OCI-LY7 (cell line): ENCODE measurements around the gene IGFL4. TPM values are rescaled to one million over a fixed set of nuclear protein-coding genes. Genes with fewer than 3 reads are reported as not detected.

Experiments used
- BruUV-seq: library from RNA; stranded (reverse); fragments of 400-500 nt; replicated peaks from 2 replicates; lab custom pipeline; 2021; lab: Mats Ljungman, UMichigan
- CTCF ChIA-PET: fragments of 300-600 bp; sonication (Branson Sonifier 250); formaldehyde crosslinking; loops from one replicate; lab custom pipeline; 2022; ENCODE audit warnings: antibody characterized with exemption; ENCODE audit not compliant: unreplicated experiment; lab: Charles Lee
- POLR2A ChIA-PET: fragments of 300-600 bp; sonication (Branson Sonifier 250); formaldehyde crosslinking; loops from one replicate; lab custom pipeline; 2022; ENCODE audit warnings: antibody characterized with exemption; lab: Charles Lee
- DNase-seq: peaks from one replicate; pipeline ENCODE4 v3.0.0-alpha.2; 2015; ENCODE audit warnings: low spot score
- H2AFZ ChIP-seq: fragments of 200-600 bp; sonication (generic), shearing (Covaris generic); 2 replicates; pipeline ENCODE4 v1.6.1; 2014; ENCODE audit warnings: mild to moderate bottlenecking, antibody characterized with exemption, low read length, moderate library complexity
- H3K27ac ChIP-seq: fragments of 200-600 bp; sonication (generic); 2 replicates; pipeline ENCODE4 v1.5.1; 2014; ENCODE audit warnings: mixed run types, low read depth, mild to moderate bottlenecking, moderate library complexity, low read length, inconsistent platforms; ENCODE audit not compliant: poor library complexity, severe bottlenecking
- H3K36me3 ChIP-seq: fragments of 200-600 bp; sonication (generic); 2 replicates; pipeline ENCODE4 v1.6.1; 2014; ENCODE audit warnings: mild to moderate bottlenecking, antibody characterized with exemption, low read length, moderate library complexity, mixed read lengths; ENCODE audit not compliant: insufficient read depth
- H3K4me1 ChIP-seq: fragments of 200-600 bp; sonication (generic); 2 replicates; pipeline ENCODE4 v1.5.1; 2014; ENCODE audit warnings: mild to moderate bottlenecking, low read length; ENCODE audit not compliant: insufficient read depth, poor library complexity, severe bottlenecking
- H3K4me2 ChIP-seq: fragments of 200-600 bp; sonication (generic); 2 replicates; pipeline ENCODE4 v1.6.1; 2014; ENCODE audit warnings: mild to moderate bottlenecking, low read length
- H3K4me3 ChIP-seq: fragments of 200-600 bp; sonication (generic); 2 replicates; pipeline ENCODE4 v1.5.1; 2014; ENCODE audit warnings: mild to moderate bottlenecking, low read depth, low read length; ENCODE audit not compliant: poor library complexity, severe bottlenecking
- H3K79me2 ChIP-seq: fragments of 200-600 bp; sonication (generic); 2 replicates; pipeline ENCODE4 v1.6.1; 2016; ENCODE audit warnings: low read depth, mild to moderate bottlenecking, low read length, moderate library complexity, mixed read lengths; ENCODE audit not compliant: insufficient read depth
- H3K9me2 ChIP-seq: fragments of 200-600 bp; sonication (generic); 2 replicates; pipeline ENCODE4 v1.6.1; 2016; ENCODE audit warnings: mild to moderate bottlenecking, low read length, mixed read lengths; ENCODE audit not compliant: insufficient read depth
- H3K9me3 ChIP-seq: fragments of 200-600 bp; sonication (generic); 2 replicates; pipeline ENCODE4 v1.6.1; 2014; ENCODE audit warnings: mild to moderate bottlenecking, mixed run types, low read length, mixed read lengths
- H4K20me1 ChIP-seq: fragments of 200-600 bp; sonication (generic); 2 replicates; pipeline ENCODE4 v1.6.1; 2014; ENCODE audit warnings: mild to moderate bottlenecking, antibody characterized with exemption, low read length, moderate library complexity, mixed read lengths; ENCODE audit not compliant: insufficient read depth
- CTCF ChIP-seq: fragments of 200-600 bp; sonication (generic); conservative IDR thresholded peaks from 2 replicates; pipeline ENCODE4 v1.5.1; 2014; ENCODE audit warnings: mild to moderate bottlenecking, antibody characterized with exemption, low read length, moderate library complexity, mixed read lengths
- EZH2phosphoT487 ChIP-seq: fragments of 200-600 bp; sonication (generic); IDR thresholded peaks from 2 replicates; pipeline ENCODE4 v1.6.1; 2018; ENCODE audit warnings: low read depth, borderline replicate concordance, mild to moderate bottlenecking, mixed run types, antibody characterized with exemption, low read length, moderate library complexity, mixed read lengths
- intact Hi-C: fragments of 100-400 bp; cut with micrococcal nuclease; formaldehyde crosslinking; loops from one replicate; pipeline ENCODE4 v1.10.0; 2022; ENCODE audit not compliant: unreplicated experiment
- total RNA-seq, 2 experiments: library from RNA; depleted of rRNA in 1 of 2; stranded (reverse); fragments of >200 nt in 1 of 2; shearing (Covaris generic) in 1 of 2; gene quantifications; 2 replicates each; pipeline ENCODE4 v1.2.3, GENCODE V29; 2014 to 2022

The IGFL4 gene
- total RNA-seq, 2 experiments from 2014 or later, result not detected

GRCh38 chr19:46081928-46082727 is 41.3 kb upstream of the IGFL4 start:
- POLR2A ChIA-PET, result no interaction called here
- DNase-seq, result peak; percentile 48

GRCh38 chr19:46080561-46080960 is 39.8 kb upstream of the IGFL4 start:
- no peaks in the 10 kb centered on the region for H4K20me1 ChIP-seq
- H3K4me1 ChIP-seq, result no peaks in the 10 kb centered on the region
- no peaks in the 10 kb centered on the region for H3K79me2 ChIP-seq
- BruUV-seq, result no TSS peak
- intact Hi-C loops, result no loop called here
- no peak overlapping the region for H2AFZ ChIP-seq
- H3K9me3 ChIP-seq, result no peaks in the 10 kb centered on the region
- CTCF ChIA-PET, result no interaction called here
- H3K36me3 ChIP-seq, result no peaks in the 10 kb centered on the region
- no peak overlapping the region for H3K4me3 ChIP-seq
- H3K27ac ChIP-seq, result no peak overlapping the region
- H3K4me2 ChIP-seq, result no peak overlapping the region
- TF ChIP-seq CTCF, result no peak
- no peak for TF ChIP-seq EZH2phosphoT487
- POLR2A ChIA-PET, result no interaction called here
- H3K9me2 ChIP-seq, result no peaks in the 10 kb centered on the region
- DNase-seq, result no peak

More at GRCh38 chr19:46081928-46082727, 41.3 kb upstream of the IGFL4 start:
- no peaks in the 10 kb centered on the region for H3K79me2 ChIP-seq
- H3K4me3 ChIP-seq, result no peak overlapping the region
- no peak overlapping the region for H3K4me2 ChIP-seq
- TF ChIP-seq CTCF, result peak; percentile 78
- TF ChIP-seq EZH2phosphoT487, result no peak
- H2AFZ ChIP-seq, result no peak overlapping the region
- no TSS peak for BruUV-seq
- intact Hi-C loops, result loop anchor here (2.0 kb wide), 1 partner anchor 183 kb away; no protein-coding TSS in a partner anchor
- CTCF ChIA-PET, result no interaction called here
- H3K9me3 ChIP-seq, result no peaks in the 10 kb centered on the region
- H3K27ac ChIP-seq, result no peak overlapping the region
- H3K36me3 ChIP-seq, result no peaks in the 10 kb centered on the region
- H4K20me1 ChIP-seq, result no peaks in the 10 kb centered on the region
- H3K4me1 ChIP-seq, result no peaks in the 10 kb centered on the region
- no peaks in the 10 kb centered on the region for H3K9me2 ChIP-seq

- Histone ChIP-seq H3K36me3 (no peaks in the 10 kb centered on the region), H3K9me2 (no peaks in the 10 kb centered on the region), H3K9me3 (no peaks in the 10 kb centered on the region), H3K4me2 (no peak overlapping the region), H2AFZ (no peak overlapping the region), H3K79me2 (no peaks in the 10 kb centered on the region), H4K20me1 (no peaks in the 10 kb centered on the region), H3K4me1 (no peaks in the 10 kb centered on the region), H3K27ac (no peak overlapping the region), H3K4me3 (no peak overlapping the region)
- ChIA-PET CTCF (no interaction called here), POLR2A (no interaction called here)
- intact Hi-C loops, result loop anchor here (2.0 kb wide), 1 partner anchor 109 kb away; no protein-coding TSS in a partner anchor
- no TSS peak for BruUV-seq
- TF ChIP-seq CTCF, result no peak
- TF ChIP-seq EZH2phosphoT487, result no peak
- DNase-seq, result no peak
Measured at GRCh38 chr19:46079576-46079975, 38.8 kb upstream of the IGFL4 start.
